GM20000 (cell line): ENCODE results near the gene NUP133.

Source experiments
- DNase-seq: peaks from one replicate; pipeline ENCODE4 v3.0.0; 2012; ENCODE audit warnings: low spot score
- TF ChIP-seq, protein P1 (sequence below): IDR thresholded peaks from 2 replicates; pipeline ENCODE4 v1.5.1; 2012; ENCODE audit warnings: mild to moderate bottlenecking, control low read depth; ENCODE audit errors: extremely low read depth, missing control alignments

NUP133 gene

DNA sequence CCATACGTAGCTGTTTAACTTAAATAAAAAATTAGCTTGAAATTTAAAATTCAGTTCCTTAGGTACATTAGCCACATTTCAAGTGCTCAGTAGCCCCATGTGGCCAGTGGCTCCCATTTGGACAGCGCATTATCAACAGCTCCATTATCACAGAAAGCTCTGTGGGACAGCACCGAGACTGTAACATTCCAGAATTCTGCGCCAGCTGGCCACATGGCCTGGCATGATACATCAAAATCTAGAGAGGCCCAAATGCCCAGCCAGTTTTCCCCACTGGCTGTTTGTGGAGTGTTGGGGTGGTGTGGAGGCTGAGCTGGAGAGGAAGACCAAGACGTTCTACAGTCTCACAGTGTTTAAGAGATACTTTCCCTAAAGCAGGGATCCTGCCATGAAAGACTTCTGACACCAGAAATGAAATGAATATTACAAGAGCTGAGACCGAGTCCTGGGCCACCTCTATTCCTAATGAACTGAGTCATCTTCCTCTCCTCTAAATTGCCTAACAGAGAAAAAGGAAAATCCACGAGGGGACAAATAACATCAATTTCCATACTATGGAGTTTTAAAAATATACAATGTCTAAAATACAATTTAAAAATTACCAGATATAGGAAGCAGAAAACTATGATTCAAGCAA is 47.0 kb downstream of the NUP133 start:
- no peak for DNase-seq
- TF ChIP-seq, protein P1, sequence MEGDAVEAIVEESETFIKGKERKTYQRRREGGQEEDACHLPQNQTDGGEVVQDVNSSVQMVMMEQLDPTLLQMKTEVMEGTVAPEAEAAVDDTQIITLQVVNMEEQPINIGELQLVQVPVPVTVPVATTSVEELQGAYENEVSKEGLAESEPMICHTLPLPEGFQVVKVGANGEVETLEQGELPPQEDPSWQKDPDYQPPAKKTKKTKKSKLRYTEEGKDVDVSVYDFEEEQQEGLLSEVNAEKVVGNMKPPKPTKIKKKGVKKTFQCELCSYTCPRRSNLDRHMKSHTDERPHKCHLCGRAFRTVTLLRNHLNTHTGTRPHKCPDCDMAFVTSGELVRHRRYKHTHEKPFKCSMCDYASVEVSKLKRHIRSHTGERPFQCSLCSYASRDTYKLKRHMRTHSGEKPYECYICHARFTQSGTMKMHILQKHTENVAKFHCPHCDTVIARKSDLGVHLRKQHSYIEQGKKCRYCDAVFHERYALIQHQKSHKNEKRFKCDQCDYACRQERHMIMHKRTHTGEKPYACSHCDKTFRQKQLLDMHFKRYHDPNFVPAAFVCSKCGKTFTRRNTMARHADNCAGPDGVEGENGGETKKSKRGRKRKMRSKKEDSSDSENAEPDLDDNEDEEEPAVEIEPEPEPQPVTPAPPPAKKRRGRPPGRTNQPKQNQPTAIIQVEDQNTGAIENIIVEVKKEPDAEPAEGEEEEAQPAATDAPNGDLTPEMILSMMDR: no peak

- TF ChIP-seq, protein P1: no peak
- no peak for DNase-seq
Measured at GRCh38 chr1:229459815-229460214, 48.3 kb downstream of the NUP133 start.

DNA sequence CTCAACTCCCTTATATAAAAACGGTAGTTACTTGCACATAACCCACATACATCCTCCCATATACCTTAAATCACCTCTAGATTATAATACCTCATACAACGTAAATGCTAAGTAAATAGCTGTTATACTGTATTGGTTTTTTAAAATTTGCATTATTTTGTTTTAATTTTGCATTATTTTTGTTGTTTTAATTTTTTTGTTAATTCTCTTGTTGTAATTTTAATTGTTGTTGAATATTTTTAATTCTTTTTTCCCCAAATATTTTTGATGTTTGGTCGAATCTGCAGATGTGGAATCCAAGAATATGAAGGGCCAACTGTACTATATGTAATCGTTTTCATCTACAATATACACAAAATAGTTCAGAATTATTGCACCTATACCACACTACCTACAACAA is 50.7 kb downstream of the NUP133 start:
- TF ChIP-seq, protein P1: no peak
- DNase-seq: no peak

DNA sequence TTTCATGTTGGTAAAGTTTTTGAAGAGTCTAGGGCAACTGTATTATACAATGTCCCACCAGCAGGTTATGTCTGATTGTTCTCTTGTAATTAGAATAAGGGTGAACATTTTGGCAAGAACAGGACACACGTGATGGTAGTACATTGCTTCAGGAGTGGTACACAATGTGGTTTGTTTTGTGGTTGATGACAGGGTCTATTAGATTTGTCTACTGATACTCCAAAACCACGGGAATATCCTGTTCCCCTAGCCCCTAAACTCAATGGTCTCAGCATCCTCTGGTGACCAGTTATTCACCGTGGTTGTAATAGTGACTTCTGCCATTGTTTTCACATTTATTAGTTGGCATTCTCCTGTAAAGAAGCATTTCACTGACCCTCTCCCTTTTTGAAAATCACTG is 52.1 kb downstream of the NUP133 start:
- TF ChIP-seq, protein P1: no peak
- DNase-seq: no peak

DNA sequence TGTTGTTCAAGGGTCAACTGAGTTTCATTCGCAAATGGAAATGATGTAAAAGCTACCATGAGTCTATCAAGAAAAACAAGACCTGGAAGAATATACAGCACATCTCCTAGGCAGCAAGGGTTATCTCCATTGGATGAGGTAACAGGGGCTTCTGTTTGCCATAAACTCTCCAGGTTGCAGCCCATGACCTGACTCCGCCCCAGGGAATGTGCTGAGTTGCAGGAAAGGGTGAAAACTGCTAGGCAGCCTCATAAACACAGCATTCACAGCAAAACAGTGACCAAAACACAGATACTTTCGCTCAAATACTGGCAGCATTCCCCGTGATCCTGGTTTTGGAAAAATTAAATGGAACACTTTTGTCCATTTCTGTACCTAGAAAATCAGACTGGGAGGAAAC is 54.1 kb downstream of the NUP133 start:
- TF ChIP-seq, protein P1: no peak
- DNase-seq: no peak

GRCh38 chr1:229452956-229453801 is 55.0 kb downstream of the NUP133 start:
- DNase-seq: no peak
- TF ChIP-seq, protein P1: no peak

GRCh38 chr1:229448845-229449244 is 59.3 kb downstream of the NUP133 start:
- no peak for DNase-seq
- TF ChIP-seq, protein P1: no peak
